Measurements from ENCODE around the gene CDH4. TPM values are rescaled to one million over a fixed set of nuclear protein-coding genes. Genes with fewer than 3 reads are reported as not detected.

The CDH4 gene
- polyA plus RNA-seq, 1 donor (not counting 4 experiments of a cell fraction or from before 2014, with no cell fraction given): 2.2 TPM

DNA sequence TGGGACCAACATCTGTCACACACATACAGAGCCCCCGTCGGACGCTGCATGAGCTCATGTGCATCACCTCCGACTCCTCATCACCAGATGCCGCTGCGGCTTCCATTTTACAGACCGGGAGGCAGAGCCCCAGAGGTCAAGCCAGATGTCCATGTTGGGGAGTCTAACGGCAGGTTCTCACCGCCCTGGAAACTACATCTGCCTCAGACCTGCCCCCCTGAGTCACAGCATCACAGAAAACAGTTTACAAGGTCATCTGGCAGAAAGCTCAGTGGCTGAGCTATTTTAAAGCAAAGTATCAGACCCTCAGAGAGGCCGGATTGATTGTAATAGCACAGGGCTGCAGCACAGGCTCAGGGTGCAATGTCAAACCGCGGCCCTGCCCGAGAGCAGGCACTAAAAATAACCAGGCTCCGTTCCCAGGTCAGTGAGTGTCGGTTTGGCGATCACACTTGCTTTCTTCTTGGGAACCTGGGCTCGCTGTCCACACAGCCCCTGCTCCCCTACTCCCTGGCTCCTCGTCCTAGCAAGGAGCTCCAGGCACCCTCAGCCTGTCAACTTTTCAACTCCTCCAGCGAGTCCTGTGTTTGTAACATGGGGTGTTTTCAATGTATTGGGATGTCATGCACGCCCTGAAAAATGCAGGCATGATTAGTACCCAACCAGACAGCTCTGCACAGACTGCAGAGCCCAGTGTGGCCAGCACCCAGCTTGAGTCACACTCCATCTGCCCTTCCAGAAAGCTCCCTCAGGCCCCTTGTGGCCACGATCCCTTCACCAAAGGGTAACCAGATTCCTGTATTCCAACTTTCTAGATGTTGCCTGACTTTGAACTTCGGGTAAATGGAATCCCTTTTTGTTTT, 264.5 kb downstream of the CDH4 start:
- H3K4me2 ChIP-seq (ENCODE audit: control insufficient read depth, extremely low read depth, insufficient read depth, low read depth, low read length): no peak overlapping the region
- no peaks in the 10 kb centered on the region for H3K79me2 ChIP-seq (ENCODE audit: control insufficient read depth, insufficient read depth, low read length)
- H3K27me3 ChIP-seq (ENCODE audit: control insufficient read depth, extremely low read depth, insufficient read depth, low read length): no peaks in the 10 kb centered on the region
- peaks cover 6% of the 10 kb centered on the region for H4K20me1 ChIP-seq (ENCODE audit: control insufficient read depth, extremely low read depth, insufficient read depth, low read length)
- no peaks in the 10 kb centered on the region for H3K9me3 ChIP-seq (ENCODE audit: control insufficient read depth, low read depth, low read length)
- FAIRE-seq (no peak), DNase-seq (ENCODE audit: low read depth, low spot score) (no peak)
- no peak overlapping the region for H3K27ac ChIP-seq (ENCODE audit: control insufficient read depth, insufficient read depth, low read length)
- H3K36me3 ChIP-seq (ENCODE audit: control insufficient read depth in 2 of 2, extremely low read depth in 1 of 2, insufficient read depth in 2 of 2, low read length in 2 of 2): no peaks in the 10 kb centered on the region
- no peak for TF ChIP-seq EZH2 (IDR thresholded peaks at IDR 0.05; ENCODE audit: low read length)
- TF ChIP-seq, protein P1, sequence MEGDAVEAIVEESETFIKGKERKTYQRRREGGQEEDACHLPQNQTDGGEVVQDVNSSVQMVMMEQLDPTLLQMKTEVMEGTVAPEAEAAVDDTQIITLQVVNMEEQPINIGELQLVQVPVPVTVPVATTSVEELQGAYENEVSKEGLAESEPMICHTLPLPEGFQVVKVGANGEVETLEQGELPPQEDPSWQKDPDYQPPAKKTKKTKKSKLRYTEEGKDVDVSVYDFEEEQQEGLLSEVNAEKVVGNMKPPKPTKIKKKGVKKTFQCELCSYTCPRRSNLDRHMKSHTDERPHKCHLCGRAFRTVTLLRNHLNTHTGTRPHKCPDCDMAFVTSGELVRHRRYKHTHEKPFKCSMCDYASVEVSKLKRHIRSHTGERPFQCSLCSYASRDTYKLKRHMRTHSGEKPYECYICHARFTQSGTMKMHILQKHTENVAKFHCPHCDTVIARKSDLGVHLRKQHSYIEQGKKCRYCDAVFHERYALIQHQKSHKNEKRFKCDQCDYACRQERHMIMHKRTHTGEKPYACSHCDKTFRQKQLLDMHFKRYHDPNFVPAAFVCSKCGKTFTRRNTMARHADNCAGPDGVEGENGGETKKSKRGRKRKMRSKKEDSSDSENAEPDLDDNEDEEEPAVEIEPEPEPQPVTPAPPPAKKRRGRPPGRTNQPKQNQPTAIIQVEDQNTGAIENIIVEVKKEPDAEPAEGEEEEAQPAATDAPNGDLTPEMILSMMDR (optimal IDR thresholded peaks at IDR 0.05 in 1 of 3, IDR thresholded peaks at IDR 0.05 in 1 of 3, conservative IDR thresholded peaks at IDR 0.05 in 1 of 3; ENCODE audit: extremely low read depth in 1 of 3, insufficient read depth in 2 of 3, low read length in 3 of 3): no peak
- H3K9ac ChIP-seq (ENCODE audit: control insufficient read depth, extremely low read depth, insufficient read depth, low read length): no peak overlapping the region
- dilution Hi-C loops (cut with MboI; ENCODE audit: extremely low pct_ligation_motif_present, low sequenced_read_pairs): no loop called here
- no peaks in the 10 kb centered on the region for H3K4me1 ChIP-seq (ENCODE audit: control insufficient read depth, extremely low read depth, insufficient read depth, low read length)
- no peak overlapping the region for H2AFZ ChIP-seq (ENCODE audit: control insufficient read depth, low read length)
- H3K9me1 ChIP-seq (ENCODE audit: control insufficient read depth, extremely low read depth, insufficient read depth, low read length): no peaks in the 10 kb centered on the region
- no peak overlapping the region for H3K4me3 ChIP-seq (ENCODE audit: control insufficient read depth in 2 of 3, extremely low read depth in 1 of 3, insufficient read depth in 2 of 3, low read depth in 1 of 3, low read length in 3 of 3)

DNA sequence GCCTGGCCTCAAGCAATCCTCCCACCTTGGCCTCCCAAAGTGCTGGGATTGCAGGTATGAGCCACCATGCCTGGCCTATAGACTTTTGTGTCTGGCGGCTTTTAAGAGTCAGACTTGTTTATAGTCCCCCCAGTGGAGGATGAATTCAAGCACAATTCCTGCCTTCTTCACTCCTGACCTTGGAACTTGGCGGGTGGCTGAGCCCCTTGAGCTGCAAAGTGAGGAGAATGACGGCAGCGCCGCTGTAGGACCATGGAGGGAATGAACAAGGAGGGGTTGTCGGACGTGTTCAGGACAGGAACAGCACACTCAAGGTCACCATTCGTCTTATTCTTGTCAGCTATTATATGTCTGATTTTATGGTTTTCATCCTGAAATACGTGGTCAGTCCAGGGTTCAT, 265.4 kb downstream of the CDH4 start:
- Histone ChIP-seq H4K20me1 (ENCODE audit: control insufficient read depth, extremely low read depth, insufficient read depth, low read length) (peaks cover 6% of the 10 kb centered on the region), H3K4me3 (ENCODE audit: control insufficient read depth in 2 of 3, extremely low read depth in 1 of 3, insufficient read depth in 2 of 3, low read depth in 1 of 3, low read length in 3 of 3) (no peak overlapping the region), H3K9me1 (ENCODE audit: control insufficient read depth, extremely low read depth, insufficient read depth, low read length) (no peaks in the 10 kb centered on the region), H3K27ac (ENCODE audit: control insufficient read depth, insufficient read depth, low read length) (no peak overlapping the region), H3K4me2 (ENCODE audit: control insufficient read depth, extremely low read depth, insufficient read depth, low read depth, low read length) (no peak overlapping the region), H3K79me2 (ENCODE audit: control insufficient read depth, insufficient read depth, low read length) (no peaks in the 10 kb centered on the region), H3K9ac (ENCODE audit: control insufficient read depth, extremely low read depth, insufficient read depth, low read length) (no peak overlapping the region), H3K9me3 (ENCODE audit: control insufficient read depth, low read depth, low read length) (no peaks in the 10 kb centered on the region), H3K36me3 (ENCODE audit: control insufficient read depth in 2 of 2, extremely low read depth in 1 of 2, insufficient read depth in 2 of 2, low read length in 2 of 2) (no peaks in the 10 kb centered on the region), H2AFZ (ENCODE audit: control insufficient read depth, low read length) (no peak overlapping the region), H3K4me1 (ENCODE audit: control insufficient read depth, extremely low read depth, insufficient read depth, low read length) (no peaks in the 10 kb centered on the region), H3K27me3 (ENCODE audit: control insufficient read depth, extremely low read depth, insufficient read depth, low read length) (no peaks in the 10 kb centered on the region)
- TF ChIP-seq, protein P1 (optimal IDR thresholded peaks at IDR 0.05 in 1 of 3, IDR thresholded peaks at IDR 0.05 in 1 of 3, conservative IDR thresholded peaks at IDR 0.05 in 1 of 3; ENCODE audit: extremely low read depth in 1 of 3, insufficient read depth in 2 of 3, low read length in 3 of 3): no peak
- TF ChIP-seq EZH2 (IDR thresholded peaks at IDR 0.05; ENCODE audit: low read length): no peak
- dilution Hi-C loops (cut with MboI; ENCODE audit: extremely low pct_ligation_motif_present, low sequenced_read_pairs): no loop called here
- DNase-seq (ENCODE audit: low read depth, low spot score): no peak
- FAIRE-seq: no peak

All from keratinocyte (primary cell).